K562 (cell line): ENCODE data around the gene JUND. TPM values are rescaled to one million over a fixed set of nuclear protein-coding genes. Genes with fewer than 3 reads are reported as not detected.

ENCODE experiments used
- ATAC-seq: fragments of 200-7000 bp; cut with Tn5 transposase; 3 replicates; pipeline ENCODE4 v1.9.1; 2020; ENCODE audit warnings: moderate library complexity
- BruUV-seq: library from RNA; stranded (reverse); fragments of 400-500 nt; replicated peaks from 2 replicates; lab custom pipeline; 2021; lab: Mats Ljungman, UMichigan
- CTCF ChIA-PET: fragments of 300-600 bp; formaldehyde crosslinking; extraction: SDS; loops from one replicate; lab custom pipeline; 2021; ENCODE audit warnings: low intra/inter-chr PET ratio; lab: Yijun Ruan, JAX
- POLR2A ChIA-PET: fragments of 300-600, 350-650 bp; sonication (Branson Sonifier 250); formaldehyde crosslinking; extraction: SDS; loops from one replicate; lab custom pipeline; 2021; ENCODE audit warnings: antibody characterized with exemption, inconsistent platforms; lab: Yijun Ruan, JAX
- DNase-seq, 4 experiments: peaks; one replicate each; pipeline versions ENCODE4 v3.0.0 to v3.0.0-alpha.2; 2011 to 2018; ENCODE audit warnings: low spot score in 3 of 4, mixed read lengths in 3 of 4; ENCODE audit errors: extremely low read depth in 1 of 4
- FAIRE-seq: peaks from 2 replicates; lab custom pipeline; 2011; peaks lifted over from hg19 to GRCh38; lab: Jason Lieb, UNC
- H2AFZ ChIP-seq: 2 replicates; pipeline ENCODE4 v1.6.0; 2011; ENCODE audit warnings: low read depth, low read length, control low read depth, inconsistent platforms
- H3K27ac ChIP-seq: fragments of 200-600 bp; 3 replicates; pipeline ENCODE4 v1.8.0; 2011; ENCODE audit warnings: low read depth, mild to moderate bottlenecking, control low read depth, inconsistent platforms, low read length, moderate library complexity, mixed read lengths; ENCODE audit errors: extremely low read depth
- H3K27me3 ChIP-seq, 2 experiments: fragments of 300-600 bp in 1 of 2; 2 replicates in 1 of 2; 3 replicates in 1 of 2; pipeline versions ENCODE4 v1.6.0 to v1.8.0; 2011; ENCODE audit warnings: inconsistent platforms in 2 of 2, low read length in 2 of 2, mild to moderate bottlenecking in 1 of 2, mixed read lengths in 1 of 2, moderate library complexity in 1 of 2; ENCODE audit not compliant: control insufficient read depth in 2 of 2, insufficient read depth in 2 of 2
- H3K36me3 ChIP-seq: fragments of 300-600 bp; 3 replicates; pipeline ENCODE4 v1.8.0; 2011; ENCODE audit warnings: mild to moderate bottlenecking, low read length, inconsistent platforms; ENCODE audit not compliant: control insufficient read depth, insufficient read depth
- H3K4me1 ChIP-seq, 2 experiments: fragments of 200-600 bp in 1 of 2; replicated peaks in 1 of 2; 2 replicates in 1 of 2; 3 replicates in 1 of 2; pipeline versions ENCODE4 v1.5.1 to v1.8.0; 2011; ENCODE audit warnings: inconsistent platforms in 2 of 2, low read length in 2 of 2, mild to moderate bottlenecking in 1 of 2, mixed read lengths in 1 of 2, moderate library complexity in 1 of 2; ENCODE audit not compliant: control insufficient read depth in 2 of 2, insufficient read depth in 2 of 2
- H3K4me2 ChIP-seq: 2 replicates; pipeline ENCODE4 v1.6.1; 2011; ENCODE audit warnings: low read length, control low read depth, inconsistent platforms, mixed read lengths; ENCODE audit not compliant: insufficient read depth
- H3K4me3 ChIP-seq: fragments of 200-600 bp; sonication (generic), shearing (Covaris generic); 2 replicates; pipeline ENCODE4 v1.5.1; 2016; ENCODE audit warnings: control low read depth, inconsistent platforms
- H3K79me2 ChIP-seq: fragments of 200-600 bp; 3 replicates; pipeline ENCODE4 v1.8.0; 2011; ENCODE audit warnings: low read length, inconsistent platforms; ENCODE audit not compliant: control insufficient read depth, insufficient read depth
- H3K9ac ChIP-seq, 2 experiments: 2 replicates each; pipeline versions ENCODE4 v1.6.0 to v1.6.1; 2011; ENCODE audit warnings: low read depth in 2 of 2, low read length in 2 of 2, control low read depth in 1 of 2, inconsistent platforms in 1 of 2, mild to moderate bottlenecking in 1 of 2, mixed read lengths in 1 of 2; ENCODE audit not compliant: insufficient read depth in 1 of 2
- H3K9me1 ChIP-seq: one replicate; pipeline ENCODE4 v1.6.0; 2011; ENCODE audit warnings: inconsistent platforms, mild to moderate bottlenecking, low read length, moderate library complexity; ENCODE audit not compliant: control insufficient read depth, insufficient read depth
- H3K9me3 ChIP-seq: replicated peaks from 2 replicates; pipeline ENCODE4 v1.5.1; 2011; ENCODE audit warnings: low read depth, low read length, inconsistent platforms; ENCODE audit not compliant: control insufficient read depth, insufficient read depth
- H4K20me1 ChIP-seq: replicated peaks from 2 replicates; pipeline ENCODE4 v1.6.1; 2011; ENCODE audit warnings: low read length, inconsistent platforms, mixed read lengths; ENCODE audit not compliant: control insufficient read depth, insufficient read depth
- ARID1B ChIP-seq: fragments of 450-650 bp; IDR thresholded peaks from 2 replicates; pipeline ENCODE4 v1.6.1; 2016; ENCODE audit warnings: antibody characterized with exemption, mild to moderate bottlenecking, inconsistent platforms
- CBFA2T2 ChIP-seq: fragments of 450-650 bp; conservative IDR thresholded peaks from 2 replicates; pipeline ENCODE4 v1.6.1; 2017; ENCODE audit warnings: mild to moderate bottlenecking
- CCAR2 ChIP-seq: fragments of 200-400 bp; formaldehyde crosslinking; IDR thresholded peaks from 2 replicates; pipeline ENCODE4 v1.6.1; 2017; ENCODE audit warnings: mild to moderate bottlenecking, low read depth, low read length
- CSDE1 ChIP-seq, 2 experiments: fragments of 450-650 bp; IDR thresholded peaks; 2 replicates each; pipeline ENCODE4 v1.6.1; 2016; ENCODE audit warnings: mild to moderate bottlenecking in 1 of 2
- ELF1 ChIP-seq: fragments of 200-800 bp; sonication (Bioruptor generic); IDR thresholded peaks from 2 replicates; pipeline ENCODE4 v1.6.1; 2016; ENCODE audit warnings: missing genetic modification characterization, missing compliant biosample characterization
- FOXJ2 ChIP-seq: fragments of 200-800 bp; sonication (Bioruptor generic); IDR thresholded peaks from 2 replicates; pipeline ENCODE4 v1.6.1; 2016; ENCODE audit warnings: missing genetic modification characterization, missing compliant biosample characterization
- HBP1 ChIP-seq: fragments of 450-650 bp; formaldehyde crosslinking; IDR thresholded peaks from 2 replicates; pipeline ENCODE4 v1.4.0; 2022; ENCODE audit warnings: missing genetic modification characterization
- HDAC8 ChIP-seq: fragments of 450-650 bp; IDR thresholded peaks from 2 replicates; pipeline ENCODE4 v1.6.1; 2016; ENCODE audit warnings: mild to moderate bottlenecking, missing genetic modification characterization, moderate library complexity, missing compliant biosample characterization
- LCOR ChIP-seq: sonication (generic); formaldehyde crosslinking; IDR thresholded peaks from 2 replicates; pipeline ENCODE4 v1.8.0; 2022; ENCODE audit warnings: mild to moderate bottlenecking, missing genetic modification reagents
- MBD2 ChIP-seq: sonication (generic); IDR thresholded peaks from 2 replicates; pipeline ENCODE4 v1.6.1; 2016; ENCODE audit warnings: low read depth, borderline replicate concordance
- MLLT1 ChIP-seq, 2 experiments: fragments of 450-650 bp; IDR thresholded peaks; 2 replicates each; pipeline ENCODE4 v1.6.1; 2016
- PML ChIP-seq: IDR thresholded peaks from 2 replicates; pipeline ENCODE4 v1.6.1; 2012; ENCODE audit warnings: low read length, inconsistent platforms
- PTBP1 ChIP-seq: fragments of 200-400 bp; formaldehyde crosslinking; IDR thresholded peaks from 2 replicates; pipeline ENCODE4 v1.6.1; 2017; ENCODE audit warnings: low read depth, low read length
- RNF2 ChIP-seq: sonication (generic); IDR thresholded peaks from 2 replicates; pipeline ENCODE4 v1.6.1; 2016
- SNIP1 ChIP-seq: fragments of 450-650 bp; IDR thresholded peaks from 2 replicates; pipeline ENCODE4 v1.7.1; 2017; ENCODE audit warnings: low read depth, mild to moderate bottlenecking
- SUPT5H ChIP-seq: fragments of 450-650 bp; IDR thresholded peaks from 2 replicates; pipeline ENCODE4 v1.6.1; 2016
- ZNF274 ChIP-seq: IDR thresholded peaks from 2 replicates; pipeline ENCODE4 v1.6.1; 2011; ENCODE audit warnings: low read depth, mild to moderate bottlenecking, low read length, moderate library complexity, borderline replicate concordance
- ZNF551 ChIP-seq: fragments of 250-450 bp; sonication (Bioruptor Pico); IDR thresholded peaks from 2 replicates; pipeline ENCODE4 v1.5.0; 2021; ENCODE audit warnings: mild to moderate bottlenecking, moderate library complexity
- ZNF668 ChIP-seq: fragments of 250-450 bp; sonication (Bioruptor Pico); IDR thresholded peaks from 2 replicates; pipeline ENCODE4 v1.8.0; 2022; ENCODE audit warnings: mild to moderate bottlenecking, inconsistent platforms
- WGBS: fragments of 100-300 bp; shearing (Covaris generic); methylation state at CpG from one replicate; pipeline ENCODE4 v1.1.6; 2016; ENCODE audit warnings: low coverage, mixed read lengths; ENCODE audit not compliant: insufficient coverage; ENCODE audit errors: missing lambda C conversion rate; 5-methylcytosine and 5-hydroxymethylcytosine counted together
- in situ Hi-C: fragments of 300-500 bp; cut with MboI; formaldehyde crosslinking; loops from 4 replicates; pipeline ENCODE4 v1.15.0; 2018; ENCODE audit warnings: inconsistent platforms, mixed read lengths
- intact Hi-C: fragments of 100-400 bp; cut with micrococcal nuclease; formaldehyde crosslinking; loops from 2 replicates; pipeline ENCODE4 v1.14.2; 2022
- polyA plus RNA-seq, 8 experiments: library from polyadenylated mRNA; depleted of rRNA in 4 of 8; stranded (reverse) in 5 of 8; unstranded in 3 of 8; fragments of >200 nt; fragmentation: Nextera tagmentation in 2 of 8; fragmentation: Illumina TruSeq in 1 of 8; extraction: Ambion mirVana in 2 of 8; extraction: Trizol in 1 of 8; gene quantifications; 2 replicates each; pipeline versions ENCODE4 v1.2.1 to v1.2.3, GENCODE V29; 2011 to 2014; ENCODE audit warnings: inconsistent platforms in 1 of 8, missing spikeins in 1 of 8
- total RNA-seq, 7 experiments: library from RNA; depleted of rRNA in 6 of 7; stranded (reverse); fragments of >200 nt in 6 of 7; fragmentation: Illumina TruSeq in 2 of 7; extraction: Trizol in 2 of 7; gene quantifications; 2 replicates each; pipeline versions ENCODE4 v1.2.1 to v1.2.3, GENCODE V29; 2011 to 2021; ENCODE audit warnings: low replicate concordance in 1 of 7
- TF ChIP-seq, protein P1 (sequence below): IDR thresholded peaks from 3 replicates; pipeline ENCODE4 v1.6.1; 2011; ENCODE audit warnings: borderline replicate concordance, mild to moderate bottlenecking; ENCODE audit not compliant: insufficient read length, insufficient read depth

The JUND gene
- total and polyA plus RNA-seq, 9 of the 15 experiments (the other 6 are each of a cell fraction or from before 2014, with no cell fraction given), result 6.4 to 286 (median 42.3) TPM

- FAIRE-seq (no peak), ATAC-seq (peak; percentile 15), DNase-seq (peak; percentile 45 to 80 (median 62))
- Histone ChIP-seq H4K20me1 (no peaks in the 10 kb centered on the region), H3K4me1 (peaks cover 33 to 45% of the 10 kb centered on the region in 2 experiments), H3K27ac (peak overlapping the region; percentile 85), H3K4me3 (peak overlapping the region; percentile 7; the same call in 1 of the 2 replicates), H3K9ac (peak overlapping the region; percentile 71 to 92), H3K4me2 (peak overlapping the region; percentile 71), H3K9me1 (no peaks in the 10 kb centered on the region), H2AFZ (no peak overlapping the region), H3K36me3 (peaks cover 72% of the 10 kb centered on the region), H3K27me3 (no peaks in the 10 kb centered on the region), H3K79me2 (peaks cover 88% of the 10 kb centered on the region), H3K9me3 (no peaks in the 10 kb centered on the region)
- BruUV-seq, result no TSS peak
- intact Hi-C loops, result loop anchor here (1.0 kb wide), 1 partner anchor 27 kb away; no protein-coding TSS in a partner anchor
- in situ Hi-C loops, result no loop called here
- POLR2A ChIA-PET, result interaction anchor here (0.7 to 4.2 kb wide), 5 partner anchors 11 to 68 kb away, joined by 3 to 43 read pairs (median 6); partner anchors contain the start of genes GDF15 and JUND
- CTCF ChIA-PET, result no interaction called here
- WGBS, result 20% methylated on average over 16 of the region's 18 CpGs
- TF ChIP-seq CSDE1 (IDR thresholded peaks at IDR 0.05), result no peak
- TF ChIP-seq CBFA2T2, result peak; percentile 53
- no peak for TF ChIP-seq PML
- TF ChIP-seq ELF1, result peak; percentile 61; the same call in 1 of the 2 replicates
- TF ChIP-seq CCAR2, result no peak
- TF ChIP-seq MLLT1 (IDR thresholded peaks at IDR 0.05), result no peak
- TF ChIP-seq FOXJ2 (tag), result no peak
- TF ChIP-seq ARID1B, result peak; percentile 78
- no peak for TF ChIP-seq LCOR
- TF ChIP-seq ZNF668 (CRISPR knock-in tag), result no peak
- TF ChIP-seq SUPT5H, result no peak
- no peak for TF ChIP-seq MBD2
- no peak for TF ChIP-seq ZNF551 (CRISPR knock-in tag)
- TF ChIP-seq, protein P1, sequence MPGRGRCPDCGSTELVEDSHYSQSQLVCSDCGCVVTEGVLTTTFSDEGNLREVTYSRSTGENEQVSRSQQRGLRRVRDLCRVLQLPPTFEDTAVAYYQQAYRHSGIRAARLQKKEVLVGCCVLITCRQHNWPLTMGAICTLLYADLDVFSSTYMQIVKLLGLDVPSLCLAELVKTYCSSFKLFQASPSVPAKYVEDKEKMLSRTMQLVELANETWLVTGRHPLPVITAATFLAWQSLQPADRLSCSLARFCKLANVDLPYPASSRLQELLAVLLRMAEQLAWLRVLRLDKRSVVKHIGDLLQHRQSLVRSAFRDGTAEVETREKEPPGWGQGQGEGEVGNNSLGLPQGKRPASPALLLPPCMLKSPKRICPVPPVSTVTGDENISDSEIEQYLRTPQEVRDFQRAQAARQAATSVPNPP, result no peak
- TF ChIP-seq HDAC8 (tag), result peak; percentile 57; the same call in 1 of the 2 replicates
- TF ChIP-seq SNIP1, result no peak
- 0 out of 2 replicates have a peak, but pooled peaks have one; percentile 8 for TF ChIP-seq HBP1
- no peak for TF ChIP-seq PTBP1
- no peak for TF ChIP-seq ZNF274
- TF ChIP-seq RNF2, result peak; percentile 69; the same call in 1 of the 2 replicates
Observed at GRCh38 chr19:18317961-18318800, 36.8 kb upstream of the JUND start.
